NOMO-1 (cell line): ENCODE results near the gene PTPRA.
A peak's percentile ranks its signal among the peaks of the same experiment; 100 is the strongest.
"Not testable (repeated sequence)": the region's sequence is repeated elsewhere in the genome, so short reads cannot be mapped to it uniquely, and the experiment has no call there.

Experiments
- DNase-seq, 2 experiments: peaks; one replicate each; lab custom pipeline; 2025; ENCODE audit not compliant: unreplicated experiment in 2 of 2; lab: John Stamatoyannopoulos, UW

Gene PTPRA

GRCh38 chr20:3031524-3032147 lies 158.4 kb downstream of the PTPRA start:
- DNase-seq: no peak

- no peak for DNase-seq
These were observed 159.3 kb downstream of the PTPRA start for GRCh38 chr20:3032624-3033023.

GRCh38 chr20:3037654-3038053 lies 164.4 kb downstream of the PTPRA start:
- no peak for DNase-seq

- no peak for DNase-seq
These were observed 165.2 kb downstream of the PTPRA start for GRCh38 chr20:3038454-3038853.

GRCh38 chr20:3039426-3039825 lies 166.1 kb downstream of the PTPRA start:
- DNase-seq: no peak

- DNase-seq: no peak
These were observed 166.8 kb downstream of the PTPRA start for GRCh38 chr20:3040086-3040485.

- no peak for DNase-seq
These were observed 168.7 kb downstream of the PTPRA start for GRCh38 chr20:3041854-3042409.

GRCh38 chr20:3042625-3043024 lies 169.3 kb downstream of the PTPRA start:
- no peak for DNase-seq

- no peak for DNase-seq
These were observed 170.0 kb downstream of the PTPRA start, which contains the start of gene GNRH2 for GRCh38 chr20:3043322-3043721. TSS of gene GNRH2 (plus strand) at chr20:3043622. CDS start at chr20:3044415, 793 bp downstream.

GRCh38 chr20:3044336-3044965 lies 171.2 kb downstream of the PTPRA start:
- no peak for DNase-seq

GRCh38 chr20:3045042-3045815 lies 171.9 kb downstream of the PTPRA start:
- peak; percentile 80 to 84 for DNase-seq

GRCh38 chr20:3045816-3046676 lies 172.8 kb downstream of the PTPRA start, which contains the start of gene MRPS26:
TSS of gene MRPS26 (plus strand) at chr20:3046052. CDS start at chr20:3046069, 17 bp downstream.
- DNase-seq: peak; percentile 81 to 84

- DNase-seq: no peak
These were observed 173.6 kb downstream of the PTPRA start for GRCh38 chr20:3046677-3047462.

- no peak for DNase-seq
These were observed 174.5 kb downstream of the PTPRA start for GRCh38 chr20:3047486-3048419.

- no peak for DNase-seq
These were observed 178.2 kb downstream of the PTPRA start for GRCh38 chr20:3051385-3052019.

- no peak for DNase-seq
These were observed 186.2 kb downstream of the PTPRA start for GRCh38 chr20:3059489-3059888.

- DNase-seq: not testable (repeated sequence)
These were observed 190.8 kb downstream of the PTPRA start for GRCh38 chr20:3064119-3064518.
